GM19397 (cell line): ENCODE results near the gene POLR1E.
"Not testable (repeated sequence)": the region's sequence is repeated elsewhere in the genome, so short reads cannot be mapped to it uniquely, and the experiment has no call there.

Experiments
- ATAC-seq: cut with Tn5 transposase; IDR thresholded peaks from one replicate; pipeline ENCODE4 v1.9.1; 2021; ENCODE audit warnings: mild to moderate bottlenecking, moderate library complexity; ENCODE audit not compliant: unreplicated experiment

The POLR1E gene

GRCh38 chr9:37464426-37465248 lies 21.1 kb upstream of the POLR1E start:
- peak; percentile 37 for ATAC-seq

- ATAC-seq: peak; percentile 80
Observed at GRCh38 chr9:37465249-37466036, 20.3 kb upstream of the POLR1E start, which contains the start of gene ZBTB5. TSS of gene ZBTB5 (minus strand) at chr9:37465450. CDS start at chr9:37442551, 22,899 bp downstream.

- peak; percentile 9 for ATAC-seq
Observed at GRCh38 chr9:37466037-37466709, 19.6 kb upstream of the POLR1E start.

GRCh38 chr9:37467530-37467929 lies 18.2 kb upstream of the POLR1E start:
- ATAC-seq: not testable (repeated sequence)

- ATAC-seq: no peak
Observed at GRCh38 chr9:37468620-37469019, 17.1 kb upstream of the POLR1E start.

- no peak for ATAC-seq
Observed at GRCh38 chr9:37471942-37472684, 13.6 kb upstream of the POLR1E start.

- not testable (repeated sequence) for ATAC-seq
Observed at GRCh38 chr9:37473982-37474381, 11.8 kb upstream of the POLR1E start.

- no peak for ATAC-seq
Observed at GRCh38 chr9:37474438-37474837, 11.3 kb upstream of the POLR1E start.

GRCh38 chr9:37476930-37477329 lies 8.8 kb upstream of the POLR1E start:
- ATAC-seq: no peak

GRCh38 chr9:37477443-37477842 lies 8.3 kb upstream of the POLR1E start:
- not testable (repeated sequence) for ATAC-seq

GRCh38 chr9:37477987-37478619 lies 7.6 kb upstream of the POLR1E start:
- not testable (repeated sequence) for ATAC-seq

GRCh38 chr9:37480759-37481158 lies 5.0 kb upstream of the POLR1E start:
- ATAC-seq: no peak

GRCh38 chr9:37486256-37486615 lies 488 bp downstream of the POLR1E start:
- no peak for ATAC-seq

- no peak for ATAC-seq
Observed at GRCh38 chr9:37486616-37487548, 1.1 kb downstream of the POLR1E start.

GRCh38 chr9:37491939-37492338 lies 6.2 kb downstream of the POLR1E start:
- ATAC-seq: no peak

- no peak for ATAC-seq
Observed at GRCh38 chr9:37495571-37495970, 9.8 kb downstream of the POLR1E start.

- no peak for ATAC-seq
Observed at GRCh38 chr9:37496020-37496419, 10.3 kb downstream of the POLR1E start.

GRCh38 chr9:37497320-37497719 lies 11.6 kb downstream of the POLR1E start:
- ATAC-seq: no peak

- ATAC-seq: no peak
Observed at GRCh38 chr9:37498457-37498856, 12.7 kb downstream of the POLR1E start.
